KG1 (cell line): Measurements from ENCODE around the gene ZNF266.

ENCODE experiments used
- DNase-seq: peaks from one replicate; lab custom pipeline; 2025; lab: John Stamatoyannopoulos, UW

The ZNF266 gene

GRCh38 chr19:9435279-9436268, at the start of gene ZNF266:
TSS of gene ZNF266 (minus strand) at chr19:9435573. CDS start at chr19:9420089, 15,484 bp downstream.
- peak; percentile 95 for DNase-seq

GRCh38 chr19:9485140-9485539, 49.8 kb upstream of the ZNF266 start:
- no peak for DNase-seq

DNA sequence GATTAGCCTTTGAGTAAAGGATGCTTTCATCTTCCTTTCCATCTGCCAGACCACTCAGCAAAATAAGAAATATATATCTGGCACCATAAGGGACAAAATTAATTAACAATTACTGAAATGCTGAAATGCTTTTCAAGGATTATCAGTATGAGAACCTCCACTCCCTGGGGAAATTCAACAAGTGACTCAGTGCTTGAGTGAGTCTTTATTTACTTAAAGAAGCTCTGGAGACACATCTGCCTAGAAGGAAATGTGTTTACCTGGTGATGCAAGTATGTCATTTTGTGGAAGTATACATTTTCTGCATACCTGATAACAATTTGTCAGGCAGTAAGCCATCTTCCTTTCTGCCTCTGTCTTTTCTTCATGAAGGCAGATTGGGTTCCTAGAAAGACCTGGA, 39.6 kb upstream of the ZNF266 start:
- DNase-seq = no peak

DNA sequence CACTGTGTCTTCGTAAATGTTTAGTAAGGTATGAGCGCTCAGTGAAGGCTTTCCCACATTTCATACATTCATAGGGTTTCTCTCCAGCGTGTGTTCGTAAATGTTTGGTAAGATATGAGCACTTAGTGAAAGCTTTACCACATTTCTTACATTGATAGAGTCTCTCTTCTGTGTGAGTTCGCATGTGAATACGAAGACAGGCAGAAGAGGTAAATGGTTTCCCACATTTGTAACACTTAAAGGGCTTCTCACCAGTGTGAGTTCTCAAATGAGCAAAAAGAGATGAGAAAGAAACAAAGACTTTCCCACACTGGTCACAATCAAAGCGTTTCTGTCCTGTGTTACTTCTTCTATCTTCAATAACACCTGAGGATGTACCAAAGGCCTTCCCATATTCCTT, 31.8 kb upstream of the ZNF266 start:
- DNase-seq = no peak

DNA sequence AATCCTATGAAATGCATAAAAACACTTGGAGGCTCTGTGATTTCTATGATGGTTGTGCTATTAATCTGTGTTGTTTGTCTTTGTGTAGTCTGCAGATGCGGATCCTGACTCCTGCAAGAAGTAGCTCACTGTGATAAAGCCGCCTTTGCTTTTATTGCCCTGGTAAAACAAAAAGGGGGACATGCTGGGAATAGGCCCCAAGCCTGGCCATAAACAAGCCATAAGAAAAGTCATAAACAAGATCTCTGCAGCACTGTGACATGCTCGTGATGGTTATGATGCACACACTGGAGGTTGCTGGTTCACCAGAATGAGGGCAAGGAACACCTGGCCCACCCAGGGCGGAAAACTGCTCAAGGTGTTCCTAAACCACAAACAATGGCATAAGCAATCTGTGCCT, 26.6 kb upstream of the ZNF266 start:
- no peak for DNase-seq

- no peak for DNase-seq
Measured at GRCh38 chr19:9456018-9456689, 20.8 kb upstream of the ZNF266 start.

DNA sequence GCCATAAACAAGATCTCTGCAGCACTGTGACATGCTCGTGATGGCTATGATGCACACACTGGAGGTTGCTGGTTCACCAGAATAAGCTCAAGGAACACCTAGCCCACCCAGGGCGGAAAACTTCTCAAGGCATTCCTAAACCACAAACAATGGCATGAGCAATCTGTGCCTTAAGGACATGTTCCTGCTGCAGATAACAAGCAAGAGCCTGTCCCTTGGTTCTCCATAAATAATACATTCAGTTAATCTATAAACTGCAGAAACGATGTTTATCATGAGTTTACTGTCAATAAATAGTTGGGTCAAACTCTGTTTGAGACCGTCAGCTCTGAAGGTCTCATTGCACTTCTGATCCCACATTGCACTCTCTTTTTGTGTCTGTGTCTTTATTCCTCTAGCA, 18.6 kb upstream of the ZNF266 start:
- DNase-seq = no peak

GRCh38 chr19:9445037-9445436, 9.7 kb upstream of the ZNF266 start:
- DNase-seq = no peak

DNA sequence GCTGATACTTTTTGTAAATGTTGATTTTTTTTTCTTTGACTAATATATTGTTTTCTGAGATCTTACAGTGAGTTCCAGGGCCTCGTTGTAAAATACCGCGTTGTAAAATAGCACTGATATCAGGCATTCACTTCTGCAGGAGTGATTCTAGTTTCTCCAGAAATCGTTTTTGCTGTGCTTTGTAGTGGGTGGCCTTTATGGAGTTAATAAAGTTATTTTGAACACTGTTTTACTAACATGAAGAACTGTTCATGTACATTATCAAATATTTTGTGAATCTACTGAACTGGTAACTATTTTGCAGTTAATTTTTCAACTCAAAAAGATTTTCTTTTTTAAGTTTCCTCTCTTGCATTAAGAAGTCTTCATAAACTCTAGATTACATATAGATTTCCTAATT, 985 bp upstream of the ZNF266 start:
- DNase-seq = no peak

DNA sequence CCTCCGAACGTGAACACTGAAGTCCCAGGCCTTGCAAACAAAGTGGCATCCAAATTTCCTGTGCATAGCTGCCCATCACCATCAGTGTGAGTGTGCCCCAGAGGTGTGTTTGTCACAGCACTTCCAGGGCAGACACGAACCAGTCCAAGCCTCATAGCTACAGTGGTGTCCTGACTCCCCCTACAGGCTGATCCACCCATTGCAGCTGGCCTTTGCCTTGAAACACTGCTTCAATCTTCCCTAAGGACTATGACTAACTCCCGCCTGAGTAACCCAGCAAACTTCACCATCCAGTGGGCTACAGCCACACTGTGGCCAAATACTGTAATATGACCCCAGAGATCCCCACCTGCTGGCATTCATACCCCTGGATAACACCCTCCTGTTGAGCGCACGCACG, 3.9 kb downstream of the ZNF266 start:
- DNase-seq = no peak

GRCh38 chr19:9430444-9430843, 4.9 kb downstream of the ZNF266 start:
- no peak for DNase-seq

GRCh38 chr19:9427941-9428340, 7.4 kb downstream of the ZNF266 start:
- DNase-seq = no peak

DNA sequence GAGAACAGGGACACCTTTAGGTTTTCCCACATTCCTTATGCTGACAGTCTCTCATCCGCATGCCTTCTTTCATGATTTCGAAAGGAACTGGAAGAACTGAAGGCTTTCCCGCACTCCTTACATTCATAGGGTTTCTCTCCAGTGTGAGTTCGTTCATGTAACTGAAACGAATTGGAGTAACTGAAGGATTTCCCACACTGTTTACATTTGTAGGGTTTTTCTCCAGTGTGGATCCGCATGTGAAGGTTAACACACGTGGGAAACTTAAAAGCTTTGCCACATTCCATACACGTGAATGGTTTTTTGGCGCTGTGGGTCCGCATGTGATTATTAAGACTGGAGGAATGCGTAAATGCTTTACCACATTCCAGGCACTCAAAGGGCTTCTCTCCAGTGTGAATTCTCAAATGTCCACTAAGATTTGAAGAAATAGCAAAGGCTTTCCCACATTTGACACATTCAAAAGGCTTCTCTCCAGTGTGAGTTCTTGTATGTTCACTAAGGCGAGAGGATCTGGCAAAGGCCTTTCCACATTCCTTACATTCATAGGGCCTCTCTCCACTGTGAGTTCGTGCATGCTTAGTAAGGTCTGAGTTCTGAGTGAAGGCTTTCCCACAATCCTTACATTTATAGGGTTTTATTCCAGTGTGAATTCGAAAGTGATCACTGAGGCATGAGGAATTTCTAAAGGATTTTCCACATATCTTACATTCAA, 22.0 kb downstream of the ZNF266 start:
- no peak for DNase-seq

GRCh38 chr19:9407827-9408226, 27.5 kb downstream of the ZNF266 start:
- no peak for DNase-seq

GRCh38 chr19:9406798-9407352, 28.5 kb downstream of the ZNF266 start:
- DNase-seq = peak; percentile 12

GRCh38 chr19:9381361-9381785, 54.0 kb downstream of the ZNF266 start:
- DNase-seq = no peak

DNA sequence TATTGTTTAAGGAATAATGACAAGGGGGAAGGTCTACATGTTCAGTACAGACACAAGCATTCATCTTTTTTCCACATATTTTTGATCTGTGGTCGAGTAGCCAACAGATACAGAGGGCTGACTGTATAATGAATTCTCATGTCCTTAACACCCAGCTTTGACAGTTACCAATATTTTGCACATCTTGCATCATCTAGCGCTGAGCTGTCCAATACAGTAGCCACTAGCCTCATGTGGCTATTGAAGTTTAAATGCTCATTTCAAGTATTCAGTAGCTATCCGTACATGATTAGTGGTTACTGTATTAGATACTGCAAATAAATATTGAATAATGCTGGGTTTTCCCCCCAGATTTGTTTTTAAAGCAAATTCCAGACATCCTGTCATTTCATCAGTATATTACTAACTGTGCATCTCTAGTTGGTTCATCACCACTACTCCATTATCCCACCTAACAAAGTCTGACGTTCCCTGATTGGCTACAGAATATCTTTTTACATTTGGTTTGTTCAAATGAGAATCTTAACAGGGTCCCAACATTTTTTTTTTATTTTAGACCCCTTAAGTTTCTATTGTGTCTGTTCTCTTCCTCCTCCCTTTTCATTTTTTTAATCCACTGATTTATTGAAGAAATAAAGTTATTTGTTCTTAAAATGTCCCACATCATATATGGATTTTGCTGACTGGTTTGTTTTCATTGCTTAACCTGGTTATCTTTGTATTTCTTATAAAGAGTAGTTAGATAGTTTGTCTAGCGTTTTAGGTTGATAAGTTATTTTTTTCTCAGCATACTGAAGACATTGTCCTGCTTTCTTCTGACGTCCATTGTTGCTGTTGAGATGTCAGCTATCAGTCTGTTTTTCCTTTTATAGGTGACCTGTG, 64.4 kb downstream of the ZNF266 start:
- DNase-seq = no peak

- DNase-seq = no peak
Measured at GRCh38 chr19:9362905-9363304, 72.5 kb downstream of the ZNF266 start, which contains the start of gene ZNF177. TSS of gene ZNF177 (plus strand) at chr19:9363013. CDS start at chr19:9378312, 15,299 bp downstream.
